ENCODE data around the gene MEF2A.

MEF2A gene

DNA sequence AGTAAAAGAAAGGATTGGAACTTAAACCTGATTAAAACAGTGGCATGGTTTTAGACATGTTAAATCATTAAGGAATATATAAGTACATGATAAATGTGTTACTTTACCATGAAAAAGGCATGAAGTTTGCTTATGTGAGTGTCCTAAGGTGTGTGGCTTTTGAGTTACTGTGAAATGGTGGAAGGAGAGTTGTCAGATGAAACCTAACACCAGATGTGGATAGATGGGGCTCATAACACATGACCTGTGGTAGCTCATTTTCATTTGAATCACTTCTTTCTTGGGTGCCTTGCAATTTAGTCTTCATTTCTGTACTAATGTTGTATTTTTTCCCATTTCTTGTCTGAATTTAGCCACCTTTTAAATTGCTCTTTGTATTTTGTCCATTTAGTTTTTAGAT, 13.0 kb downstream of the MEF2A start:
- Mint-ChIP-seq H3K27me3 (no peaks in the 10 kb centered on the region), H3K27ac (no peak overlapping the region), H3K9me3 (no peaks in the 10 kb centered on the region), H3K4me1 (ENCODE audit: low read depth) (peaks cover 67% of the 10 kb centered on the region), H3K4me3 (no peak overlapping the region), H3K36me3 (ENCODE audit: low read depth) (peaks cover 12% of the 10 kb centered on the region)

GRCh38 chr15:99580076-99580475, 14.3 kb downstream of the MEF2A start:
- Mint-ChIP-seq H3K36me3 (ENCODE audit: low read depth) (peaks cover 18% of the 10 kb centered on the region), H3K27me3 (no peaks in the 10 kb centered on the region), H3K9me3 (peaks cover 8% of the 10 kb centered on the region), H3K4me3 (no peak overlapping the region), H3K4me1 (ENCODE audit: low read depth) (peaks cover 61% of the 10 kb centered on the region), H3K27ac (no peak overlapping the region)

- no peak overlapping the region for H3K27ac Mint-ChIP-seq
- peaks cover 8% of the 10 kb centered on the region for H3K9me3 Mint-ChIP-seq
- no peaks in the 10 kb centered on the region for H3K27me3 Mint-ChIP-seq
- H3K4me3 Mint-ChIP-seq, result no peak overlapping the region
- H3K36me3 Mint-ChIP-seq (ENCODE audit: low read depth), result peaks cover 29% of the 10 kb centered on the region
- H3K4me1 Mint-ChIP-seq (ENCODE audit: low read depth), result peaks cover 51% of the 10 kb centered on the region
These were observed 16.8 kb downstream of the MEF2A start for GRCh38 chr15:99582508-99582960.

DNA sequence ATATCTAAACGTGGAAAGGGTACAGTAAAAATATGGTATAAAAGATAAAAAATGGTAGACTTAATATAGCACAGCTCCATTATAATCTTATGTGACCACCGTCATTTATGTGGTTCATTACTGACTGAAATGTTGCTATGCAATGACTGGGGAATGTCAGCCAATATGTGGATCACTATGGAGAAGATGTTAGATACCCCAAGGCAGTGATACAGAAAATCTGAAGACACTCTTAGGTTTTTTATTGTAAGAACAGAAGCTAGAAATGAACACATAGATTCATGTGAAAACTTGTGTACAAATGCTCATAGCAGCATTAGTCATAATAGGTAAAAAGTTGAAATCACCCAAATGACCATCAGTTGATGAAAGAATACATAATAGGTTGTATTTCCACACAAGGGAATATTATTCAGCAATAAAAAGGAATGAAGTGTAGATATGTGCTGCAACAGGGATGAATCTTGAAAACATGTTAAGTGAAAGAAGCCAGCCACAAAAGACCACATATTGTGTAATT, 18.4 kb downstream of the MEF2A start:
- Mint-ChIP-seq H3K27me3 (no peaks in the 10 kb centered on the region), H3K4me3 (no peak overlapping the region), H3K27ac (no peak overlapping the region), H3K4me1 (ENCODE audit: low read depth) (peaks cover 46% of the 10 kb centered on the region), H3K9me3 (peaks cover 12% of the 10 kb centered on the region), H3K36me3 (ENCODE audit: low read depth) (peaks cover 35% of the 10 kb centered on the region)

DNA sequence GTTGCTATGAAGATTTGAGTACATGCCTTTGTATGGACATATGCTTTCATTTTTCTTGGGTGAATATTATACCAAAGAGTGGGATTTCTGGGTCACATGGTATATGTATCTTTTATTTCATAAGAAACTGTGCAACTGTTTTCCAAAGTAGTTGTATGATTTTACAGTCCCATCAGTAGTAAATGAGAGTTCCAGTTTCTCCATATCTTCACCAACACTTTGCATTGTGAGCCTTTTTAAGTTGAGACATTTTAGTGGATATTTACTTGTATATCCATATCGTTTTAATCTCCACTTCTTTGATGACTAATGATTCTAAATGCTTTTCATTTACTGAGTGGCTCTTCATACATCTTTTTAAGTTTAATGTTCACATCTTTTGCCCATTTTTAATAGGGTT, 20.3 kb downstream of the MEF2A start:
- Mint-ChIP-seq H3K36me3 (ENCODE audit: low read depth) (peaks cover 35% of the 10 kb centered on the region), H3K27ac (no peak overlapping the region), H3K4me3 (no peak overlapping the region), H3K9me3 (peaks cover 12% of the 10 kb centered on the region), H3K27me3 (no peaks in the 10 kb centered on the region), H3K4me1 (ENCODE audit: low read depth) (peaks cover 54% of the 10 kb centered on the region)

DNA sequence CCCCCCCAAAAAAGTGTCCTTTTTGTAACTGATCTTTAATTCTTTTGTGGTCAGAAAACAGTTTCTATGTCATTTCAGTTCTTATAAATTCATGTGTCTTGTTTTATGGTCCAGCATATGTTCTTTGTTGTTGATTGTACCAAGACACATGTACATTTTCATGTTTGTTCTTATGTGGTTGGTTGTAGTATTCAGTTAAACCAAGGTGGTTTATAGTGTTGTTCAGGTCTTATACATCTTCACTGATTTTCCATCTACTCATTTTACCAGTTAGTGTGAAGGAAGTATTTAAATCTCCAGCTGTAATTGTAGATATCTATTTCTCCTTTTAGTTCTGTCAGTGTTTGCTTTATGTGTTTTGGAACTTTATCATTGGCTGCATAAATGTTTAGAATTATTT, 24.0 kb downstream of the MEF2A start:
- Mint-ChIP-seq H3K27me3 (no peaks in the 10 kb centered on the region), H3K4me3 (no peak overlapping the region), H3K36me3 (ENCODE audit: low read depth) (peaks cover 29% of the 10 kb centered on the region)

GRCh38 chr15:99590913-99591646, 25.3 kb downstream of the MEF2A start:
- Mint-ChIP-seq H3K4me1 (ENCODE audit: low read depth) (peaks cover 54% of the 10 kb centered on the region), H3K4me3 (no peak overlapping the region), H3K36me3 (ENCODE audit: low read depth) (peaks cover 24% of the 10 kb centered on the region), H3K9me3 (peaks cover 17% of the 10 kb centered on the region), H3K27me3 (no peaks in the 10 kb centered on the region), H3K27ac (peak overlapping the region; percentile 82)

More for the DNA sequence above, 24.0 kb downstream of the MEF2A start:
- H3K9me3 Mint-ChIP-seq, result peaks cover 10% of the 10 kb centered on the region
- peaks cover 47% of the 10 kb centered on the region for H3K4me1 Mint-ChIP-seq (ENCODE audit: low read depth)
- H3K27ac Mint-ChIP-seq, result peak overlapping the region; percentile 13

- H3K4me3 Mint-ChIP-seq, result no peak overlapping the region
- peaks cover 54% of the 10 kb centered on the region for H3K4me1 Mint-ChIP-seq (ENCODE audit: low read depth)
- H3K36me3 Mint-ChIP-seq (ENCODE audit: low read depth), result peaks cover 23% of the 10 kb centered on the region
- no peak overlapping the region for H3K27ac Mint-ChIP-seq
- H3K27me3 Mint-ChIP-seq, result no peaks in the 10 kb centered on the region
- H3K9me3 Mint-ChIP-seq, result peaks cover 17% of the 10 kb centered on the region
These were observed 26.5 kb downstream of the MEF2A start for GRCh38 chr15:99592145-99592791.

GRCh38 chr15:99593070-99593469, 27.3 kb downstream of the MEF2A start:
- H3K27me3 Mint-ChIP-seq, result no peaks in the 10 kb centered on the region
- no peak overlapping the region for H3K27ac Mint-ChIP-seq
- peaks cover 23% of the 10 kb centered on the region for H3K36me3 Mint-ChIP-seq (ENCODE audit: low read depth)
- H3K4me3 Mint-ChIP-seq, result no peak overlapping the region
- peaks cover 18% of the 10 kb centered on the region for H3K9me3 Mint-ChIP-seq
- peaks cover 50% of the 10 kb centered on the region for H3K4me1 Mint-ChIP-seq (ENCODE audit: low read depth)

GRCh38 chr15:99594916-99595315, 29.1 kb downstream of the MEF2A start:
- Mint-ChIP-seq H3K4me1 (ENCODE audit: low read depth) (peaks cover 40% of the 10 kb centered on the region), H3K27ac (no peak overlapping the region), H3K36me3 (ENCODE audit: low read depth) (peaks cover 39% of the 10 kb centered on the region), H3K27me3 (no peaks in the 10 kb centered on the region), H3K4me3 (no peak overlapping the region), H3K9me3 (peaks cover 19% of the 10 kb centered on the region)

DNA sequence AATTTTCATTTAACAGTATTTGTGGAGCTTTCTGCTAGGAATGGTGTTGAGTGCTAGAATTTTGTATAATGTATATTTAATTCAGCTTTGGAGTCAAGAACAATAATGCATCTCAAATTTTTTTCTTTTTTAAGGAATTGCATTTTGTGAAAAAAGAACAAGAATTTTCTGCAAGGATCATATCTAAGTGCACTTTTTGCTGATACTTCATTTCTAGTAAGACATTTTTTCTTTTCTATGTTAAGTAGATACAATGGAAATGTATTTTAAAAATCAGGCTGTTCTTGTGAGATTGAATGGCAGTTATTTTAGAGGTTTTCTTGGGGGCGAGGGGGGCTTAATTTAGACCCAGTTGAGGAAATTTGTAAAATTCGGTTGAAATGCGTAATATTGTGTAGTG, 32.5 kb downstream of the MEF2A start:
- H3K36me3 Mint-ChIP-seq (ENCODE audit: low read depth), result peaks cover 69% of the 10 kb centered on the region
- H3K4me3 Mint-ChIP-seq, result no peak overlapping the region

DNA sequence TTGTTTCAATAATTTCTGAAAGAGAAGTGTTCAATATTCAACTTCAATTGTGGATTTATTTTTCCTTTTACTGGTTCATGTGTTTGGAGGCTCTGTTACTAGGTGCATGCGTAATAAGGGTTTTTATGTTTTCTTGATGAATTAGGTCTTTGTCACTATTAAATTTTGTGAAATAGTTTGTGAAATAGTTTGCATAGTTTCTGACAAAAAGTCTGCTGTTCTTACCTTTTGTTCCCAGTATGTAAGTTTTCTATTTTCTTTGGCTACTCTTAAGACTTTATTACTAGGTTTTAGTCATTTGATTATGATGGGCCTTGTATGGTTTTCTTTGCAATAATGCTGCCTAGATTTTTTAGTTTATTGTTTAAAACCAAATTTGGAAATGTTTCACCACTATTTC, 38.0 kb downstream of the MEF2A start:
- Mint-ChIP-seq H3K9me3 (peaks cover 18% of the 10 kb centered on the region), H3K27ac (no peak overlapping the region), H3K4me3 (no peak overlapping the region), H3K36me3 (ENCODE audit: low read depth) (peaks cover 81% of the 10 kb centered on the region), H3K27me3 (no peaks in the 10 kb centered on the region), H3K4me1 (ENCODE audit: low read depth) (peaks cover 72% of the 10 kb centered on the region)

More for the DNA sequence above, 32.5 kb downstream of the MEF2A start:
- Mint-ChIP-seq H3K27me3 (no peaks in the 10 kb centered on the region), H3K4me1 (ENCODE audit: low read depth) (peaks cover 30% of the 10 kb centered on the region), H3K27ac (no peak overlapping the region), H3K9me3 (peaks cover 28% of the 10 kb centered on the region)

DNA sequence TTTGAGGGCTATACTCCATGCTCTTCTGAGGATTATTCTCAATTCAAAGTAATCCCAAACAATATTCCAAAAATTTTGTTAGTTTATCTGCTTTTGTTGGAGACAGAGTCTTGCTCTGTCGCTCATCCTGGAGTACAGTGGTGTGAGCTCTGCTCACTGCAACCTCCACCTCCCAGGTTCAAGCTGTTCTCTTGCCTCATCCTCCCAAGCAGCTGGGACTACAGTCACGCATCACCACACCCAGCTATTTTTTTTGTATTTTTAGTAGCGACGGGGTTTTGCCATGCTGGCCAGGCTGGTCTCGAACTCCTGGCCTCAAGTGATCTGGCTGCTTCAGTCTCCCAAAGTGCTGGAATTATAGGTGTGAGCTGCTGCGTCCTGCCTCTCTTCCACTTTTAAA, 39.1 kb downstream of the MEF2A start:
- H3K4me1 Mint-ChIP-seq (ENCODE audit: low read depth), result peaks cover 74% of the 10 kb centered on the region
- H3K27me3 Mint-ChIP-seq, result no peaks in the 10 kb centered on the region

DNA sequence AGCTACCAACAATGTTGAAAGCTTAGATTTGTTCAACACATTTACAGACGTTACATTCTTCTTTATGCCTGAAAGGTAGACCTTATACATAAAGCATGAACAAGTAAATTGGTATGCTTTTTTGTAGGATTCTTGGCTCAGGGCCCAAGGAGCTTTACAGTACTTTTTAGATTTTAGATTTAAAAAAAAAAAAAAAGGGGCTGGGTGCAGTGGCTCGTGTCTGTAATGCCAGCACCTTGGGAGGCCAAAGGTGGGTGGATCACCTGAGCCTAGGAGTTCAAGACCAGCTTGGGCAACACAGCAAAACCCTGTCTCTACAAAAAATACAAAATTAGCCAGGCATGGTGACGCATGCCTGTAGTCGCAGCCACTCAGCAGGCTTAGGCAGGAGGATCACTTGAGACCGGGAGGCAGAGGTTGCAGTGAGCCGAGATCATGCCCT, 39.7 kb downstream of the MEF2A start:
- Mint-ChIP-seq H3K27ac (peak overlapping the region; percentile 94), H3K4me3 (peak overlapping the region; percentile 10)

More for the DNA sequence above, 39.1 kb downstream of the MEF2A start:
- peak overlapping the region; percentile 15 for H3K27ac Mint-ChIP-seq
- peaks cover 71% of the 10 kb centered on the region for H3K36me3 Mint-ChIP-seq (ENCODE audit: low read depth)
- H3K4me3 Mint-ChIP-seq, result no peak overlapping the region
- peaks cover 18% of the 10 kb centered on the region for H3K9me3 Mint-ChIP-seq

DNA sequence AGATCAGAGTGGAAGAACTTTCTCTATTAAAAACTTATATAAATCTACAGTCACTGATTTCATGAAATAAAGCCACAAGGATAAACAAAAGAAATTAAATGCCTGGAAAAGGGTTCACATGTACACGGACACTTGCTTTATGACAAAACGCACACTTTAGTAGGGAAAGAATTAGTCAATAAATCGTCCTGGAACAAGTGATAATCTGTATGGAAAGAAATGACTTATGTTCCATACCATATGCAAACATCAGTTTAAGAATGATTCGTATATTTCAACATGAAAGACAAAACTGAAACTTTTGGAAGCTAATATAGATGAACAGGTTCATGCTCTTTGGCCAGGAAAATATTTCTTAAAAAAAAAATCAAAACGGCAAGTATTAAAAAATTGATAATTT, 40.2 kb downstream of the MEF2A start:
- peaks cover 13% of the 10 kb centered on the region for H3K9me3 Mint-ChIP-seq
- peak overlapping the region; percentile 10 for H3K4me3 Mint-ChIP-seq
- peak overlapping the region; percentile 94 for H3K27ac Mint-ChIP-seq
- no peaks in the 10 kb centered on the region for H3K27me3 Mint-ChIP-seq
- H3K4me1 Mint-ChIP-seq (ENCODE audit: low read depth), result peaks cover 74% of the 10 kb centered on the region
- H3K36me3 Mint-ChIP-seq (ENCODE audit: low read depth), result peaks cover 60% of the 10 kb centered on the region

More for the DNA sequence above, 39.7 kb downstream of the MEF2A start:
- Mint-ChIP-seq H3K36me3 (ENCODE audit: low read depth) (peaks cover 65% of the 10 kb centered on the region), H3K4me1 (ENCODE audit: low read depth) (peaks cover 74% of the 10 kb centered on the region), H3K27me3 (no peaks in the 10 kb centered on the region), H3K9me3 (peaks cover 13% of the 10 kb centered on the region)

Data from stimulated activated naive CD8-positive, alpha-beta T cell treated with anti-CD3 and anti-CD28 coated beads, Interleukin-15, Interleukin-2, amounts not matched to agents 100 ng/mL and 50 ng/mL, for 24 hours (primary cell).